Measurements from ENCODE around the gene CRY1. TPM values are rescaled to one million over a fixed set of nuclear protein-coding genes. Genes with fewer than 3 reads are reported as not detected.

Gene CRY1
- polyA plus RNA-seq, 1 donor = 25.5 TPM

DNA sequence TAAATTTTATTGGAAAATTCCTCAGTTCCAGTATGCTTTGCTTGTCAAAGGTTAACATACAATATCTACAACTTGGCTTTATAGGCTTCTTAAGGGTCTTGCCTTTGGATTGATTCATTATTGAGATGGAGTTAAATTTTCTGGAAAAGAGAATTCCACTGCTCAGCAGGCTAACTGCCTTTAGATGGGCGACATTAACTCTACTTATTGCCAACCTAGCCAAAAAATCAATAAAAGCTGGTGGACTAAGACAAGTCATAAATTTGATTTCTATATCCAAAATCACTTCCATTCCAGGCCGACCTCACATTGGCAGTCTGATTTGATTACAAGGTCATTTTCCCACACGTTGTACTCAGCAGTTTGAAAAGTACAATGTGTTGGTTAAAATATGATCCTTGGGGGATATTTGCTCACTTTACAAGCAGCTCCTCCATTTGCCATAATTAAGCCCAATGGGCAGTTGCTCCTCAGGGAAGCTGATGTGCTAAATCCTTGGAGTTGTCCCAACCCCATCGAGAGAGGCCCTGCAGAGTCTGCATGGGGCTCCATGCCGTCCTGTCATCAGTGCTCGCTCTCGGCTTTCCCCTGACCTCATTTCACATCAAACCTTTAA, 36.1 kb upstream of the CRY1 start:
- H3K4me1 ChIP-seq (ENCODE audit: control insufficient read depth, insufficient read depth, low read length) = no peaks in the 10 kb centered on the region
- no peaks in the 10 kb centered on the region for H3K36me3 ChIP-seq (ENCODE audit: control insufficient read depth, insufficient read depth, low read length)
- WGBS (ENCODE audit: insufficient coverage, low lambda C conversion rate) = 80% methylated on average over 1 of the region's 7 CpGs
- DNase-seq = no peak
- no peaks in the 10 kb centered on the region for H3K27me3 ChIP-seq (ENCODE audit: control insufficient read depth, insufficient read depth, low read length)
- no peak overlapping the region for H3K27ac ChIP-seq (ENCODE audit: low read length)
- H3K4me3 ChIP-seq (ENCODE audit: low read length) = no peak overlapping the region
- no peaks in the 10 kb centered on the region for H3K9me3 ChIP-seq (ENCODE audit: control insufficient read depth, low read depth, low read length)

DNA sequence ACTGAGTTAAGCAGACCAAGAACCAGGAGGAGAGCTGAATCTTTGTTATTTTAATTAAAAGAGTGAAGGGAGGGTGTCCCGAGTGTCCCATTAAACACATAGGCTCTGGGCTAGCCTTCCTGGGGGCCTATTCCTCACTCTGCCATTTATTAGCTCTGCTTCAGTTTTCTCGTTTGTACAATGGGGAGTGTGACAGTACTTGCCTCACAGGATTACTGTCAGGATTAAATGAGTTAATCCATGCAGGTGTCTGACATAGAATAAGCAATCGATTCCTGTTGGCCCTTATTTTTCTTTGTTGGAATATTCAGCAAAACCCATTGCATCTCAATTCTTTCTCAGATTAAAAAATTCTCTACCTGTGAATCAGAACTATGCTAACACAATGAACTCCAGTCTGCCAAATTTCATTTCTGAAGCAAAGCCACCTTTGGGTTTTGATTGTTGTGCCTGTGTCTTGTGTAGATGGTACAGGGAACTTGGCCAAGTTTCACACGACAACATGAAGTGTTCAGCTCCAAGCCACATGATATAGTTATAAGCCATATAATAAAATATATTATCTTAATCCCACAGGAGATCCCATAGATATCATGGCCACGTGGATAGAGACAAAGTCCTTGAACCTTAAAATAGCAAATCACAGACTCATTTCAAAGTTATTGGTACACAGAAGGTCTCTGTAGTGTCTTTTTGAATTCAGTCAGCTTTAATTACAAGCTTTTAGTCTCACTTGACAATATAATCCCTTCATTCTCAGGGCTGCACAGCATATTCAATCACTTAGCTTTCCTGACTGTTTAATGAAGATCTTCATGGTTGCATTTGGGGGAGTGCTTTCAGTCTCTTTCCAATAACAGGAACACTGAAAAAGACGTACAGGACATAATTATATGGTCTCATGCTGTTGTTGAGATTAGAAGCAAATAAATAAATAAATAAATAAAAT, 34.4 kb upstream of the CRY1 start:
- 100% methylated on average over 1 of the region's 6 CpGs for WGBS (ENCODE audit: insufficient coverage, low lambda C conversion rate)
- DNase-seq = no peak
- no peak overlapping the region for H3K27ac ChIP-seq (ENCODE audit: low read length)

DNA sequence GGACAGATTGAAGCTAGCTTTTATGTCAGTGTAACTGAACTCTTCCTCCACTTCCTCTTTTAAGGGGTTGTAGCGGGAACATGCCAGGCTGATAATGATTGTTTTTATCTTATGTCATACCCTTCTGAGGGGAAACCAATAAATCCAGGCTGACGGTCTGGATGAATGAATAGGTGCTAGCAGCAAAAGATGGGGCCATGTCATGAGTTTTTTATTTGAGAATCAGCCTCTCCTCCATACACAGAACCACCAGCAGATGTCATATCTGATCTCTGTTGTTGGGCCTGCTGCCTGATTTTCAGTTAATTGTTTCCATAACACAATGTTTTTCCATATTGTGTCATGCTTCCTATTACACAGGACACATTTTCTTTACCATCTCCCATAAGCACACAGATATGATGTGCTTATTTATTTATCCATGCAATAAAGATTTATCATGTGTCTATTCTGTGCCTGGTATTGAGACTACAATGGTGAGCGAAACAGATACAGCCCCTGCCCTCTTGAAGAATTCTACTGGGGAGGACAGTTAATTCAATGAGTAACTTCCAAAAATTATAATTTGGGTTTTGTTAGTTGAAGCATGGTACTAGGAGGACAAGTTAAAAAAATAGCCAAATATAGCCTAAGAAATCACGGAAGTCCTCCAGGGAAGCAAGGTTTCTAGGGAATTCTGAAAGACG, 33.6 kb upstream of the CRY1 start:
- no peaks in the 10 kb centered on the region for H3K9me3 ChIP-seq (ENCODE audit: control insufficient read depth, low read depth, low read length)
- no peak for DNase-seq
- WGBS (ENCODE audit: insufficient coverage, low lambda C conversion rate) = 100% methylated on average over 2 of the region's 5 CpGs
- no peaks in the 10 kb centered on the region for H3K27me3 ChIP-seq (ENCODE audit: control insufficient read depth, insufficient read depth, low read length)
- no peak overlapping the region for H3K4me3 ChIP-seq (ENCODE audit: low read length)
- H3K27ac ChIP-seq (ENCODE audit: low read length) = no peak overlapping the region
- H3K36me3 ChIP-seq (ENCODE audit: control insufficient read depth, insufficient read depth, low read length) = no peaks in the 10 kb centered on the region
- no peaks in the 10 kb centered on the region for H3K4me1 ChIP-seq (ENCODE audit: control insufficient read depth, insufficient read depth, low read length)

More for the DNA sequence above, 34.4 kb upstream of the CRY1 start:
- Histone ChIP-seq H3K27me3 (ENCODE audit: control insufficient read depth, insufficient read depth, low read length) (no peaks in the 10 kb centered on the region), H3K4me1 (ENCODE audit: control insufficient read depth, insufficient read depth, low read length) (no peaks in the 10 kb centered on the region), H3K4me3 (ENCODE audit: low read length) (no peak overlapping the region), H3K36me3 (ENCODE audit: control insufficient read depth, insufficient read depth, low read length) (no peaks in the 10 kb centered on the region), H3K9me3 (ENCODE audit: control insufficient read depth, low read depth, low read length) (no peaks in the 10 kb centered on the region)

DNA sequence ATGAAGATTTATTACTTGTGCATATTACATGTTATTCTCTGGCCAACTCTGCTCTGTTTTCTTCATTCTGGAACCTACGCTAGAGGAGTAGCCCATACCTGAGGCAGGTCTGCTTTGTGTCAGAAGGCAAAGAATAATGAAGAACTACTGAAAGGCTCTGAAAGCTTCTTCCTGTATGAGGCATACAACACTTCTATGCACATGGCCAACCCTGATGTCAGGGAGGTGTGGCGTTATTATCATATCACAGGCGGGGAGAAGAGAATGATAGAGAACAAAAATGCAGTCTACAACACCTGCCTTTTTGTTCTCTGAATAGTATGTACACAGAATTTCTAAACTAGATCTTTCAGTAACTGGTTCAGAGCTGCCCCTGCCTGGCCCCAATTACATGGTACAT, 32.5 kb upstream of the CRY1 start:
- Histone ChIP-seq H3K36me3 (ENCODE audit: control insufficient read depth, insufficient read depth, low read length) (no peaks in the 10 kb centered on the region), H3K27ac (ENCODE audit: low read length) (no peak overlapping the region), H3K27me3 (ENCODE audit: control insufficient read depth, insufficient read depth, low read length) (peaks cover 4% of the 10 kb centered on the region), H3K9me3 (ENCODE audit: control insufficient read depth, low read depth, low read length) (no peaks in the 10 kb centered on the region), H3K4me3 (ENCODE audit: low read length) (no peak overlapping the region), H3K4me1 (ENCODE audit: control insufficient read depth, insufficient read depth, low read length) (no peaks in the 10 kb centered on the region)
- DNase-seq = no peak
- WGBS (ENCODE audit: insufficient coverage, low lambda C conversion rate) = 100% methylated on average over 1 of the region's 3 CpGs

DNA sequence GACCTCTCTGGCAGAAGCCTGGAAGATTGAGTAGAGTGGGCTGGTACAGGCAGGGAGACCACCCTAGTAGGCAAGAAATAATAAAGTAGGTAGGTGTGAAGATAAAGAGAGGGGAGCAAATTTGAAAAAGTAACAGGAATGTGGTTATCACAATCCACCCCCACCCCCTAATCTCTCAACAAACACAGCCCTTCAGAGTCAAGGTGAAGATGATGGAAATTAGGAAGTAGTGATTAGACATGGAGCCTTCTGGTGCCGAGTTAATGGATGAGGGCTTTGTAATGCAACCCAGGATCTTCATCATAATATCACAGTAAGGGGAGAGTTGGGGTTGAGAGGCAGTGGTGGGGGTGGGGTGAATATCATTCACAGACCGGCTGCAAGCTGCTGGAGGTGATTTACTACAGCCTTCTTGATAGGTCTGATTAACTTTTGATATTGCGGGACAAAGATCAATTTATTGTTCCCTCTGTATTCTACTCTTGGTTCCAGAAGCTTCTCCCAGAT, 29.2 kb upstream of the CRY1 start:
- DNase-seq = no peak
- Histone ChIP-seq H3K4me1 (ENCODE audit: control insufficient read depth, insufficient read depth, low read length) (no peaks in the 10 kb centered on the region), H3K36me3 (ENCODE audit: control insufficient read depth, insufficient read depth, low read length) (no peaks in the 10 kb centered on the region), H3K4me3 (ENCODE audit: low read length) (no peak overlapping the region), H3K27me3 (ENCODE audit: control insufficient read depth, insufficient read depth, low read length) (peaks cover 4% of the 10 kb centered on the region), H3K27ac (ENCODE audit: low read length) (no peak overlapping the region), H3K9me3 (ENCODE audit: control insufficient read depth, low read depth, low read length) (no peaks in the 10 kb centered on the region)
- WGBS (ENCODE audit: insufficient coverage, low lambda C conversion rate) = 60% methylated on average over 1 of the region's 3 CpGs

DNA sequence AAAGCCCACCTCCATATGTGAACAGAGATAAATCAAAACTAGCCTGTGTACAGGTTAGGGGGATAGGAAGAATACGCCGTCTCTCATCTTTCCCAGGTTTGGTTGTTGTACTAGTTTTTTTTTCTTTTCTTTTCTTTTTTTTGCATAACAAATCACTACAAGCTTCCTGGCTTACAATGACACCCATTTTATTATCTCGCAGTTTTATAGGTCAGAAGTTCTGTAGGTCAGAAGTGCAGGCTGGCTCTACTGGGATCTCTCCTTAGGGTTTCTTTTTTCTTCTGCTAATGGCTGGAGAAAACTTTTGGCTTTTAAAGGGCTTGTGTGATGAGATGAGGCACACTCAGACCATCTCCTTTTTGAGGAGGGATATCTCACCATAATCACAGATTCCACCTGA, 25.7 kb upstream of the CRY1 start:
- no peak for DNase-seq
- Histone ChIP-seq H3K27ac (ENCODE audit: low read length) (no peak overlapping the region), H3K4me1 (ENCODE audit: control insufficient read depth, insufficient read depth, low read length) (no peaks in the 10 kb centered on the region), H3K4me3 (ENCODE audit: low read length) (no peak overlapping the region), H3K9me3 (ENCODE audit: control insufficient read depth, low read depth, low read length) (no peaks in the 10 kb centered on the region), H3K27me3 (ENCODE audit: control insufficient read depth, insufficient read depth, low read length) (peaks cover 4% of the 10 kb centered on the region), H3K36me3 (ENCODE audit: control insufficient read depth, insufficient read depth, low read length) (no peaks in the 10 kb centered on the region)
- WGBS (ENCODE audit: insufficient coverage, low lambda C conversion rate) = 100% methylated on average over 2 of the region's 3 CpGs

DNA sequence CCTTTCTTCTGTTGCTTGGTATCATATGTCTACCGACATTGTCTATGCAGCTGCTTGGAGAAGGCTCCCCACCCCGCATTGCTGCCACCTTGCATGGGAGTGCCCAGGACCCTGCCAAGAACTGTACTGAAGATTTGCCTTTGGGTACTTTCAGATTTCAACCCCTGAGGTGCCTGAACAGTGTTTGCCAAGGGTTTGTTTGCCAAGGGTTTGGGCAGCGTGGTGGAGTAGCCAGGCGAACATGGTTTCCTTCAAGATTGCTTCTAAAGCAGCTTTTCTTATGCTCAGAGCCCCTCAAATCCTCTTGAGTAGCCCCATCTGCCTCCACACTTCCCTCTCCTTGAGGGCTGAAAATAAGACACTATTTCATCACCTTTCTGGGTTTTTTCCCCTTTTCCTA, 25.3 kb upstream of the CRY1 start:
- H3K4me3 ChIP-seq (ENCODE audit: low read length) = no peak overlapping the region
- H3K36me3 ChIP-seq (ENCODE audit: control insufficient read depth, insufficient read depth, low read length) = no peaks in the 10 kb centered on the region
- no peaks in the 10 kb centered on the region for H3K4me1 ChIP-seq (ENCODE audit: control insufficient read depth, insufficient read depth, low read length)
- no CpG with 5 or more reads among the region's 4 CpGs for WGBS (ENCODE audit: insufficient coverage, low lambda C conversion rate)
- no peak overlapping the region for H3K27ac ChIP-seq (ENCODE audit: low read length)
- H3K27me3 ChIP-seq (ENCODE audit: control insufficient read depth, insufficient read depth, low read length) = peaks cover 4% of the 10 kb centered on the region
- no peaks in the 10 kb centered on the region for H3K9me3 ChIP-seq (ENCODE audit: control insufficient read depth, low read depth, low read length)
- DNase-seq = no peak

DNA sequence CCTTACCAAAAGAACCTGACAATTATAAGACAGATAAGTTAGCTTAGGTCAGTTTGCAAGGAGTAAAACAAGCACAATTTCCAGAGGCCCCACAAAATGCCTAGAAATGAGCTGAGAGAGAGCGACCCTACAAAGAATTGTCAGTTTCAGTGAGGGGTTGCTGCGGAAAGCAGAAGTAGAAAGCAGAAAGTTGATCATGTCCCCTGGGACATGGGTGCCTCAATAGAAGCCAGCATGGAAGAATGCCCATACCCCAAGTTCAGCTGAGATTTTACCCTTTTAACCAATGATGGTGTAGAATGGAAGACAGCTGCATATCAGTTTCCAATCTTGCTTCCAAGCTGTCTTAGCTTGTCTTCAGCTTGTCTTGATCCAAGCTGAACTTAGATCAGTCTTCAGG, 21.8 kb upstream of the CRY1 start:
- H3K27me3 ChIP-seq (ENCODE audit: control insufficient read depth, insufficient read depth, low read length) = no peaks in the 10 kb centered on the region
- H3K4me3 ChIP-seq (ENCODE audit: low read length) = no peak overlapping the region
- no peaks in the 10 kb centered on the region for H3K4me1 ChIP-seq (ENCODE audit: control insufficient read depth, insufficient read depth, low read length)
- DNase-seq = no peak
- no peaks in the 10 kb centered on the region for H3K36me3 ChIP-seq (ENCODE audit: control insufficient read depth, insufficient read depth, low read length)
- H3K9me3 ChIP-seq (ENCODE audit: control insufficient read depth, low read depth, low read length) = no peaks in the 10 kb centered on the region
- WGBS (ENCODE audit: insufficient coverage, low lambda C conversion rate) = no CpG with 5 or more reads among the region's 2 CpGs
- H3K27ac ChIP-seq (ENCODE audit: low read length) = no peak overlapping the region

DNA sequence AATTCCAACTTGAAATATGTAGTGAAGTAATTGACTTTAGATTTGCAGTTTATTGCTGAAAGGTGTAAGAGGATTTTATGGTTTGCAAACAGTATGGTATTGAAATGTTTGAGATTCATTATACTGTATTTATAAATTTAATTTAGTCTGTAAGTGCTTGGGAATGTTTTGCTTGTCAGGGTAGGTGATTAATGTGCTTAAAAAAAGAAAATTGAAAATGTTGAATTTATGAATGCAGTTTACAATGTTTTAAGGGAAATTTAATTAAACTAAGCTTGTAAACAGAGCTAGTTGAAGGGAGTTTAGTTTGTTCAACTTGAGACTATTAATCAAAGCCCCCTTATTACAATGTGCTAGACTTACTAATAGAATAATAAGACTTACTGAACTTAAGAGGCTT, 18.0 kb upstream of the CRY1 start:
- no peaks in the 10 kb centered on the region for H3K9me3 ChIP-seq (ENCODE audit: control insufficient read depth, low read depth, low read length)
- no peak for DNase-seq
- no peak overlapping the region for H3K27ac ChIP-seq (ENCODE audit: low read length)
- H3K36me3 ChIP-seq (ENCODE audit: control insufficient read depth, insufficient read depth, low read length) = no peaks in the 10 kb centered on the region
- H3K27me3 ChIP-seq (ENCODE audit: control insufficient read depth, insufficient read depth, low read length) = no peaks in the 10 kb centered on the region
- no peaks in the 10 kb centered on the region for H3K4me1 ChIP-seq (ENCODE audit: control insufficient read depth, insufficient read depth, low read length)
- no peak overlapping the region for H3K4me3 ChIP-seq (ENCODE audit: low read length)
